ENCODE results near the gene SIX1. TPM values are rescaled to one million over a fixed set of nuclear protein-coding genes. Genes with fewer than 3 reads are reported as not detected.
A peak's percentile ranks its signal among the peaks of the same experiment; 100 is the strongest.

The SIX1 gene
- total RNA-seq, 2 donors from 2014 or later, result 0.24 to 0.77 TPM

DNA sequence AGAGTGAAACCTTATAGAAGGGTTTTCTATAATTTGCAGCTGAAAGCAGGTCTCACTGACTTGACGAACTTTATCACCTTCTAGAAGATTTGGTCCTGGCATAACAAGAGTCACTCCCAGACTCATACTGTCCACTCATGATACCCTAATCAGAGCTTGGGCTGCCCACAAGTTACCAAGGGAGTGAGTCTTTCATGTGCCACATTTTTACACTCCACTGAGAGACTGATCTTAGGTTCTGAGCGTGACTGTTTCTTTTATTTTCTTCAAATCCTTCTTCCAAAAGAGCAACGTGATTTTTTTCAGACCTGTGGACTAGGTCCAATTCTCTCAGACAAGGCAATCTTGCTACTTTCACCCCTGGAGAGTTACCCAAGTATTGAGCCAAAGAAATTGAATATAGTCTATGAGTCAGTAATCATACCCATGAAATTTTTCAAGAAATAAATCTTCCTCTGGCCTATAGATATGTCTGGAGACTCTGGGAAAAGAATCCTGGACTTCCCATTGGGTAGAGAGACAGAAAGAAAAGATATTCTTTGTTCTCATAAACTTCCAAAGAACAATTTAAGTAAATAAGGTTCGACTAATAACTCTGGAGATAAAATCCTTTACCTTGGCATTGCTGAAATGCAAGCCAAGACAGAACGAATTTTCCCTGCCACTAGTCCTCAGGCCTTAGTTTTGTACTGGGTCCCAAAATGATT, 26.9 kb downstream of the SIX1 start:
- DNase-seq (no peak), ATAC-seq (peak; percentile 44 to 60)
- intact Hi-C loops (cut with DNase I), result loop anchor here in 1 of 2 donors (5.0 kb wide), 1 partner anchor 625 kb away; no protein-coding TSS in a partner anchor

- DNase-seq, result no peak
- no peak for ATAC-seq
- intact Hi-C loops (cut with DNase I), result loop anchor here in 1 of 2 donors (5.0 kb wide), 1 partner anchor 626 kb away; no protein-coding TSS in a partner anchor
Measured at GRCh38 chr14:60621386-60621785, 27.9 kb downstream of the SIX1 start.

- DNase-seq, result no peak
- no peak for ATAC-seq
- intact Hi-C loops (cut with DNase I), result no loop called here
Measured at GRCh38 chr14:60618241-60618640, 31.0 kb downstream of the SIX1 start.

DNA sequence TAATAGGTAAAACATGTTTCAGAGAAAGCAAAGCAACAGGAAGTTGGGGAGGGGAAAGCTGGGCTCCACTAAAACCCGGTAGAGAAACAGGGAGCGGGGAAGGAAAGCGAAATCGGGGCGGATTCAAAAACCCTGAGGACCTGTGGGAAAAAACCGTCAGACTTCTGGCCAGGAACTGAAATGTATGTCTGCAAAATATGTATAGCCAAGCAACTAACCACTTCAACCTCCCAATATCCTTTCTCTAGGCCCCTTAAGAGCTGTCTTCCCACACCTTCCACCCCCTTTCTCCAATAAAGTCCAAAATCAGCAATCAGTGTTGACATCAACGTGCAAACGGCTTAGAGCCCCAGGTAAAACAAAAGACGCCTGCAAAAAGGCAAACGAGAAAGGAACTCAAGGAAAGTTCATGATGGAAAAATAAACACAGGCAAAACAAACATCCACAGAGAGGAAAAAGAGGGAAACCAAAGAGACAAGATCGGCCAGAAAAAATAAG, 32.8 kb downstream of the SIX1 start:
- no peak for ATAC-seq
- DNase-seq, result no peak
- intact Hi-C loops (cut with DNase I), result no loop called here

- DNase-seq (no peak), ATAC-seq (no peak)
- intact Hi-C loops (cut with DNase I), result no loop called here
Measured at GRCh38 chr14:60602291-60602690, 47.0 kb downstream of the SIX1 start.

DNA sequence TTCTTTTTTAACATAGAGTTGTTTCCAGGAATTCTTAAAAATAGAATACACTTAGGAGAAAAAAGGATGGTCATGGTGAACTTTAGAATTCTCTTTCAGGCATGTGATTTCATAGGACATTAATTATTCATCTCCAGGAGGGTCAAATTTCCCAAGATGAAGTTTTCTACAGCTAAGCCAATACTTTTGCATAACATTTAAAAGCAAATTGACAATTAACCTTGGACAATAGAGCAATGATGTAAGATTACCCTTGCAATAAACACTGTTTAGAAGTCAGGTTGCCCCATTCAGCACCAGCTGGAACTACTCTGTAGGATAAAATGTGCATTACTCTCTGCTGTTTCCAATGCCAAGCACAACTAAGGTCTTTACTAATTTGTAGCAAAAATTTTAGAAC, 49.5 kb downstream of the SIX1 start:
- intact Hi-C loops (cut with DNase I), result no loop called here
- no peak for ATAC-seq

DNA sequence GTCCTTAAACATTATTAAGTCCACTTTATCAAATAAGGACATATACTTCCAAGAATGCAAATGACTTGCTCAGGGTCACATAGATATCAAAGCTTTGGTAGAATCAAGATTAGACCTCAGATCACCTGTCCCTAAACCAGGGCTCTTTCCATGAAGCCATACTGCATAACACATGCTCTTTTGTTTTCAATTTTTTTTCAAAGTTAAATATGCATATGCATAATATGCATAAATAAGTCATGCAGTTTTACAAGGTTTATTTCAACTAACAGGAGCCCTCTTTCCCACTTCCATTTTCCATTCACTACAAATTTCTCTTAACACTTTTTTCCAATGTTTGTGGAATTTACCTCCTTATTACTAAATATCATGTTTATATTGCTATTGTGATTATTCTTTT, 53.1 kb downstream of the SIX1 start:
- intact Hi-C loops (cut with DNase I), result no loop called here
- ATAC-seq (no peak), DNase-seq (no peak)

More for the DNA sequence above, 49.5 kb downstream of the SIX1 start:
- no peak for DNase-seq

DNA sequence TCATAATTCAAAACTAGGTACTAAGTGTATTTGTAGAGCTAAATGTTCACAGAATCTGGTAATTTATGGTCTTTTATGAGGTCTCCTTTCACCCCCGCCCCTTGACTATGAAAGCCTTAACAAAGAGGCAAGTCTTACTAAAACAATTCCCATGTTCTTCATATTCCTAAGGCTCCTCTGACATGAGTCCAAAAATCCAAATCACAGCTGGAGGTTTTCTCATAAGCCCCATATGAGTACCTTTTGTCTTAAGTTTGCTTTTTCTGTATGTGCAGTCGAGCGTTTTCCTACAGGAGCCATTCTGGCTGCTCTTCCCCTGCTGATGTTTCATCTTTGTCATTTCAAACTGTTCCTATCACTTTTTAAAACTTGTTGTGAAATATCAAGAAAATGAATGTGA, 55.2 kb downstream of the SIX1 start:
- ATAC-seq, result no peak
- intact Hi-C loops (cut with DNase I), result no loop called here
- DNase-seq, result no peak

Other genes with a start within 250 kb of the SIX1 start
- not detected for gene C14orf39, start 163.4 kb downstream of the SIX1 start, total RNA-seq
- not detected for gene SIX6, start 140.3 kb downstream of the SIX1 start, total RNA-seq
- 1 to 10 TPM; 3.3 to 3.8 TPM for gene SIX4, start 74.9 kb upstream of the SIX1 start, total RNA-seq
- 10 to 100 TPM; 25.6 to 27.2 TPM for gene MNAT1, start 85.3 kb upstream of the SIX1 start, total RNA-seq